IMR-90 (cell line): ENCODE data around the gene ADRA2C. TPM values are rescaled to one million over a fixed set of nuclear protein-coding genes. Genes with fewer than 3 reads are reported as not detected.

ENCODE experiments used
- ATAC-seq: fragments of 200-7000 bp; cut with Tn5 transposase; 2 replicates; pipeline ENCODE4 v1.9.1; 2020; ENCODE audit warnings: low read depth, mild to moderate bottlenecking, moderate library complexity
- BruUV-seq: library from RNA; stranded (reverse); fragments of 400-500 nt; replicated peaks from 2 replicates; lab custom pipeline; 2021; lab: Mats Ljungman, UMichigan
- CTCF ChIA-PET: fragments of 300-600 bp; formaldehyde crosslinking; extraction: SDS; loops from one replicate; lab custom pipeline; 2021; ENCODE audit warnings: antibody characterized with exemption; lab: Yijun Ruan, JAX
- POLR2A ChIA-PET: fragments of 300-600 bp; sonication (Branson Sonifier 250); formaldehyde crosslinking; loops from one replicate; lab custom pipeline; 2022; ENCODE audit warnings: antibody characterized with exemption; ENCODE audit not compliant: unreplicated experiment; lab: Charles Lee
- DNase-seq: peaks from one replicate; pipeline ENCODE4 v3.0.0; 2013
- H2AFZ ChIP-seq: replicated peaks from 2 replicates; pipeline ENCODE3; 2013; ENCODE audit warnings: low read length, mild to moderate bottlenecking; ENCODE audit not compliant: poor library complexity
- H2AK5ac ChIP-seq: 2 replicates; pipeline ENCODE4 v1.6.1; 2013; ENCODE audit warnings: low read depth, low read length, inconsistent platforms
- H2AK9ac ChIP-seq: replicated peaks from 2 replicates; pipeline ENCODE3; 2013; ENCODE audit warnings: mild to moderate bottlenecking, low read depth, low read length, moderate library complexity; ENCODE audit not compliant: poor library complexity
- H2BK120ac ChIP-seq: 2 replicates; pipeline ENCODE4 v1.6.1; 2013; ENCODE audit warnings: low read depth, low read length, inconsistent platforms
- H2BK15ac ChIP-seq: 3 replicates; pipeline ENCODE4 v1.6.1; 2013; ENCODE audit warnings: low read depth, low read length, inconsistent platforms
- H2BK20ac ChIP-seq: 2 replicates; pipeline ENCODE4 v1.6.1; 2013; ENCODE audit warnings: low read depth, mild to moderate bottlenecking, inconsistent platforms, low read length, moderate library complexity
- H2BK5ac ChIP-seq: 2 replicates; pipeline ENCODE4 v1.6.1; 2013; ENCODE audit warnings: mild to moderate bottlenecking, low read depth, low read length, inconsistent platforms; ENCODE audit not compliant: poor library complexity, severe bottlenecking
- H3K14ac ChIP-seq: replicated peaks from 2 replicates; pipeline ENCODE4 v1.6.1; 2013; ENCODE audit warnings: low read depth, low read length, inconsistent platforms
- H3K18ac ChIP-seq: 2 replicates; pipeline ENCODE4 v1.6.1; 2013; ENCODE audit warnings: low read depth, low read length, control low read depth
- H3K23ac ChIP-seq: 2 replicates; pipeline ENCODE4 v1.6.1; 2013; ENCODE audit warnings: low read depth, low read length, inconsistent platforms
- H3K27ac ChIP-seq: 2 replicates; pipeline ENCODE4 v1.5.1; 2013; ENCODE audit warnings: mild to moderate bottlenecking, control low read depth, low read length; ENCODE audit not compliant: insufficient read depth
- H3K27me3 ChIP-seq: 2 replicates; pipeline ENCODE4 v1.6.1; 2013; ENCODE audit warnings: low read length; ENCODE audit not compliant: control insufficient read depth, insufficient read depth
- H3K36me3 ChIP-seq: 2 replicates; pipeline ENCODE4 v1.6.1; 2013; ENCODE audit warnings: low read length, mixed read lengths; ENCODE audit not compliant: control insufficient read depth, insufficient read depth
- H3K4ac ChIP-seq: 2 replicates; pipeline ENCODE4 v1.6.1; 2013; ENCODE audit warnings: low read depth, low read length, inconsistent platforms
- H3K4me1 ChIP-seq: 2 replicates; pipeline ENCODE4 v1.6.1; 2013; ENCODE audit warnings: low read length, mixed read lengths; ENCODE audit not compliant: control insufficient read depth, insufficient read depth
- H3K4me2 ChIP-seq: 2 replicates; pipeline ENCODE4 v1.6.1; 2013; ENCODE audit warnings: low read depth, mild to moderate bottlenecking, control low read depth, low read length, moderate library complexity
- H3K4me3 ChIP-seq: 2 replicates; pipeline ENCODE4 v1.5.1; 2013; ENCODE audit warnings: low read depth, mild to moderate bottlenecking, control low read depth, low read length, moderate library complexity; ENCODE audit not compliant: insufficient read depth
- H3K56ac ChIP-seq: 2 replicates; pipeline ENCODE4 v1.6.1; 2013; ENCODE audit warnings: low read length, inconsistent platforms; ENCODE audit not compliant: insufficient read depth; ENCODE audit errors: extremely low read depth
- H3K79me1 ChIP-seq, 2 experiments: 2 replicates each; pipeline ENCODE4 v1.6.1; 2013; ENCODE audit warnings: low read length in 2 of 2, inconsistent platforms in 1 of 2, low read depth in 1 of 2
- H3K9ac ChIP-seq: 2 replicates; pipeline ENCODE4 v1.6.1; 2013; ENCODE audit warnings: low read depth, low read length, control low read depth
- H3K9me1 ChIP-seq: 2 replicates; pipeline ENCODE4 v1.6.1; 2013; ENCODE audit warnings: low read length, inconsistent platforms; ENCODE audit not compliant: insufficient read depth
- H3K9me3 ChIP-seq: 2 replicates; pipeline ENCODE4 v1.6.1; 2013; ENCODE audit warnings: low read length; ENCODE audit not compliant: control insufficient read depth, insufficient read depth
- H4K20me1 ChIP-seq: 2 replicates; pipeline ENCODE4 v1.6.1; 2013; ENCODE audit warnings: low read length, inconsistent platforms; ENCODE audit not compliant: insufficient read depth
- H4K5ac ChIP-seq: 2 replicates; pipeline ENCODE4 v1.6.1; 2013; ENCODE audit warnings: mild to moderate bottlenecking, low read depth, low read length, control low read depth
- H4K8ac ChIP-seq, 2 experiments: 2 replicates each; pipeline ENCODE4 v1.6.1; 2013; ENCODE audit warnings: low read depth in 2 of 2, low read length in 2 of 2, control low read depth in 1 of 2, inconsistent platforms in 1 of 2
- H4K91ac ChIP-seq: 2 replicates; pipeline ENCODE4 v1.6.1; 2013; ENCODE audit warnings: low read depth, low read length, inconsistent platforms; ENCODE audit not compliant: insufficient read depth
- MAZ ChIP-seq: IDR thresholded peaks from 2 replicates; pipeline ENCODE4 v1.6.1; 2012; ENCODE audit warnings: low read depth, mild to moderate bottlenecking, low read length, improper control_type of control experiment, moderate library complexity, borderline replicate concordance
- WGBS, 2 experiments: methylation state at CpG; one replicate each; pipeline versions ENCODE4 v1.1.5 to v1.1.7; 2013; ENCODE audit warnings: missing lambda C conversion rate in 2 of 2; ENCODE audit not compliant: insufficient read length in 1 of 2; ENCODE audit errors: extremely low coverage in 2 of 2; 5-methylcytosine and 5-hydroxymethylcytosine counted together
- dilution Hi-C: fragments of 300-500 bp; cut with HindIII; formaldehyde crosslinking; loops from one replicate; pipeline ENCODE4 v1.14.3; 2018; ENCODE audit warnings: low sequenced_read_pairs; ENCODE audit not compliant: unreplicated experiment
- in situ Hi-C: fragments of 300-500 bp; cut with MboI; formaldehyde crosslinking; loops from 3 replicates; pipeline ENCODE4 v1.14.3; 2019; ENCODE audit warnings: low sequenced_read_pairs, inconsistent platforms, mixed read lengths
- intact Hi-C: fragments of 100-400 bp; cut with micrococcal nuclease; formaldehyde crosslinking; loops from 2 replicates; pipeline ENCODE4 v1.10.0; 2022
- polyA plus RNA-seq, 3 experiments: library from polyadenylated mRNA; depleted of rRNA; stranded (reverse); fragments of >200 nt; gene quantifications; 2 replicates each; pipeline ENCODE4 v1.2.3, GENCODE V29; 2012; ENCODE audit warnings: low replicate concordance in 1 of 3
- total RNA-seq: library from RNA; depleted of rRNA; stranded (reverse); fragments of >200 nt; gene quantifications from 2 replicates; pipeline ENCODE4 v1.2.3, GENCODE V29; 2012

ADRA2C gene
- total and polyA plus RNA-seq, 2 of the 4 experiments (the other 2 are of a cell fraction) = under 0.01 to 0.14 TPM

GRCh38 chr4:3727847-3728469 is 38.2 kb upstream of the ADRA2C start:
- no peak overlapping the region for H2BK120ac ChIP-seq
- no peak overlapping the region for H3K4me2 ChIP-seq
- H3K14ac ChIP-seq = no peak overlapping the region
- no peak overlapping the region for H2AFZ ChIP-seq
- no peak overlapping the region for H3K23ac ChIP-seq
- CTCF ChIA-PET = no interaction called here
- no TSS peak for BruUV-seq
- H3K9ac ChIP-seq = no peak overlapping the region
- no peak for TF ChIP-seq MAZ
- no peak overlapping the region for H2BK15ac ChIP-seq
- in situ Hi-C loops (no loop called here), intact Hi-C loops (no loop called here), dilution Hi-C loops (no loop called here)
- no peak overlapping the region for H2BK20ac ChIP-seq
- H3K18ac ChIP-seq = no peak overlapping the region
- H3K36me3 ChIP-seq = no peaks in the 10 kb centered on the region
- no peak overlapping the region for H3K4me3 ChIP-seq
- H4K91ac ChIP-seq = no peak overlapping the region
- H2BK5ac ChIP-seq = no peak overlapping the region
- H2AK9ac ChIP-seq = no peak overlapping the region
- H4K5ac ChIP-seq = no peak overlapping the region
- H3K9me3 ChIP-seq = peaks cover under 1% of the 10 kb centered on the region
- H3K4me1 ChIP-seq = peaks cover 5% of the 10 kb centered on the region
- H3K9me1 ChIP-seq = no peaks in the 10 kb centered on the region
- no peaks in the 10 kb centered on the region for H4K20me1 ChIP-seq
- H3K4ac ChIP-seq = no peak overlapping the region
- H3K56ac ChIP-seq = no peak overlapping the region
- POLR2A ChIA-PET = no interaction called here
- DNase-seq (no peak), ATAC-seq (no peak)
- H3K27me3 ChIP-seq = peaks cover 57% of the 10 kb centered on the region
- H4K8ac ChIP-seq = no peak overlapping the region
- WGBS, 2 experiments = 80% methylated on average over 1 of the region's 16 CpGs; no CpG with 5 or more reads in 1 of the 2 experiments
- H2AK5ac ChIP-seq = no peak overlapping the region
- no peaks in the 10 kb centered on the region for H3K79me1 ChIP-seq
- H3K27ac ChIP-seq = no peak overlapping the region
